Mesendoderm (in vitro differentiated cells): ENCODE measurements around the gene KLHL30.
"Not testable (repeated sequence)": the region's sequence is repeated elsewhere in the genome, so short reads cannot be mapped to it uniquely, and the experiment has no call there.

Experiments used
- DNase-seq: peaks from one replicate; pipeline ENCODE4 v3.0.0; 2013
- H2AK5ac ChIP-seq: 2 replicates; pipeline ENCODE4 v1.6.1; 2013; ENCODE audit warnings: low read length, inconsistent platforms
- H2BK120ac ChIP-seq: 2 replicates; pipeline ENCODE4 v1.6.1; 2013; ENCODE audit warnings: low read depth, mild to moderate bottlenecking, low read length, moderate library complexity, mixed read lengths
- H2BK15ac ChIP-seq: replicated peaks from 2 replicates; pipeline ENCODE4 v1.6.1; 2013; ENCODE audit warnings: low read depth, mild to moderate bottlenecking, moderate library complexity
- H2BK5ac ChIP-seq: 2 replicates; pipeline ENCODE4 v1.6.1; 2013; ENCODE audit warnings: low read length, inconsistent platforms
- H3K18ac ChIP-seq: 2 replicates; pipeline ENCODE4 v1.6.1; 2013; ENCODE audit warnings: mild to moderate bottlenecking, low read length, mixed read lengths
- H3K23ac ChIP-seq: one replicate; pipeline ENCODE4 v1.6.1; 2013; ENCODE audit warnings: low read length
- H3K27ac ChIP-seq: 2 replicates; pipeline ENCODE4 v1.5.1; 2013; ENCODE audit warnings: low read depth, mild to moderate bottlenecking, inconsistent platforms, low read length, moderate library complexity
- H3K27me3 ChIP-seq: 2 replicates; pipeline ENCODE4 v1.6.1; 2013; ENCODE audit warnings: low read length, control low read depth, mild to moderate bottlenecking, inconsistent platforms; ENCODE audit not compliant: insufficient read depth, poor library complexity
- H3K36me3 ChIP-seq: 2 replicates; pipeline ENCODE4 v1.6.1; 2013; ENCODE audit warnings: low read length, inconsistent platforms; ENCODE audit not compliant: control insufficient read depth, insufficient read depth
- H3K4ac ChIP-seq: one replicate; pipeline ENCODE4 v1.6.1; 2013; ENCODE audit warnings: low read depth, mild to moderate bottlenecking, low read length, moderate library complexity
- H3K4me1 ChIP-seq: 2 replicates; pipeline ENCODE4 v1.6.1; 2013; ENCODE audit warnings: low read depth, low read length, inconsistent platforms; ENCODE audit not compliant: control insufficient read depth
- H3K4me2 ChIP-seq: 2 replicates; pipeline ENCODE4 v1.6.1; 2013; ENCODE audit warnings: low read length
- H3K4me3 ChIP-seq: 2 replicates; pipeline ENCODE4 v1.5.1; 2013; ENCODE audit warnings: mild to moderate bottlenecking, low read length
- H3K56ac ChIP-seq: one replicate; pipeline ENCODE4 v1.6.1; 2013; ENCODE audit warnings: low read length
- H3K79me1 ChIP-seq: 2 replicates; pipeline ENCODE4 v1.6.1; 2013; ENCODE audit warnings: low read length, inconsistent platforms
- H3K79me2 ChIP-seq: 2 replicates; pipeline ENCODE4 v1.6.1; 2013; ENCODE audit warnings: mild to moderate bottlenecking, low read length; ENCODE audit not compliant: control insufficient read depth, insufficient read depth
- H3K9ac ChIP-seq: 2 replicates; pipeline ENCODE4 v1.6.1; 2013; ENCODE audit warnings: low read length, inconsistent platforms
- H4K5ac ChIP-seq: one replicate; pipeline ENCODE4 v1.6.1; 2013; ENCODE audit warnings: low read length
- H4K8ac ChIP-seq: one replicate; pipeline ENCODE4 v1.6.1; 2013; ENCODE audit warnings: low read depth, mild to moderate bottlenecking, control low read depth, low read length, moderate library complexity
- WGBS: extraction: QIAGEN DNeasy Blood & Tissue Kit; methylation state at CpG from one replicate; pipeline ENCODE4 v1.1.7; 2013; ENCODE audit warnings: low lambda C conversion rate, missing lambda C conversion rate; ENCODE audit not compliant: insufficient coverage; ENCODE audit errors: extremely low coverage; 5-methylcytosine and 5-hydroxymethylcytosine counted together

The KLHL30 gene

DNA sequence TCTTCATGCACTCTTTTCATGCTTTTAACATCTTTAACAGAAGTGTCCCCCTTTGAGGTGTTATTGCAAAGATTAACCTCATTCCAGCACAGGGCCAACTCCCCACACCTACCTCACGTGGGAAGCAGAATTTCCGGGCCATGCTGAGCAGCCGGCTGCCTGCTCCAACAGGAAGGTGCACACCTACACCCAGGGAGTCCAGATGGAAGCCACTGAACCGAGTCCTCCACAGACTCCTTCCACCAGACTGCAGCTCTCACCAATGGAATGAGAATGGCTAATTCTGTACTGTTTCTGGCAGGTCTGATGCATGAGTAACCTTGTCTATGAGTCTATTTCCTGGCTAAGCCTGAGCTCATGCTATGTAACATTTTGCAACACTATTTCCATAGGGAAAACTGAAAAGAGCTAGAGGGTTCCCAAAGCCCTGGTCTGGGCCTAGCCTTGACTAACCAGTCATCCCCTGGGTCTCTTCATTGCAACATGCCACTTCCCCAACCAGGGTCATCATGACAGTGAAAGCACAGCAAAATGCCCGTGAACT, 31.3 kb downstream of the KLHL30 start:
- Histone ChIP-seq H3K27me3 (no peaks in the 10 kb centered on the region), H3K23ac (no peak overlapping the region), H3K36me3 (peaks cover 8% of the 10 kb centered on the region), H3K4me3 (no peak overlapping the region), H2BK15ac (no peak overlapping the region), H3K79me1 (no peaks in the 10 kb centered on the region), H3K79me2 (no peaks in the 10 kb centered on the region), H2AK5ac (no peak overlapping the region), H3K4me2 (no peak overlapping the region), H2BK120ac (no peak overlapping the region), H3K4ac (no peak overlapping the region), H3K9ac (no peak overlapping the region), H3K27ac (no peak overlapping the region), H3K18ac (no peak overlapping the region), H3K56ac (no peak overlapping the region), H2BK5ac (no peak overlapping the region), H4K5ac (no peak overlapping the region), H4K8ac (no peak overlapping the region), H3K4me1 (no peaks in the 10 kb centered on the region)
- no peak for DNase-seq
- no CpG with 5 or more reads among the region's 5 CpGs for WGBS

DNA sequence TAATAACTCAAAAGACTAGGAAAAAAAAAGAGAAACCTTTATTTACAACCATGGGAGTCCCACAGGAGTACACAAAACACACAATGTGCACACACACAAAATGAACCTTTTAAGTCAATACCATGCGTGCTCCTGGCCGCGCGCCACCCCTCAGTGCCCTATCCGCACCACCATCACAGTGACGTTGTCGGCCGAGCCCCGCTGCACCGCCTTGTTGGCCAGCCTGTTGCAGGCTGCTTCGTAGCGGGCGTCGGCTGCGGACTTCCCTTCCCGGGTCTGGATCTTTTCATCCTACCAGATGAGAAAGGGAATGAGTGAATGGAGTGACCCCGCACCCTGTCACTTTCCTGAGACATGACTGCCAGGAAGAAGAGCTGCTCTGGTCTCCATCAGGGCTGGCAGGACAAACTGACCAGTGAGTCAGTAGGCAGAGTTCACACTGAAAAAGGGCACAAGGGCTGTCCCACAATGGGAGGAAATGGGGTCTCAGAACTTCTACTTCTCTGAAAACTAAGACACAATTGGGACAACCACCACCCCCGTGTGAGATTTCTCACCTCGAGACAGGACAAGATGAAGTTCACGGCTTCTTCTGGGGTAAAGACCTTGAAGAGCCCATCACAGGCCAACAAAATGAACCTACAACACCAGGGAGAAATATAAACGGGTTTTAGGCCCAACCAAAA, 32.1 kb downstream of the KLHL30 start:
- H3K79me2 ChIP-seq = no peaks in the 10 kb centered on the region
- peaks cover 9% of the 10 kb centered on the region for H3K36me3 ChIP-seq
- no peak for DNase-seq
- no peaks in the 10 kb centered on the region for H3K79me1 ChIP-seq
- no peak overlapping the region for H3K9ac ChIP-seq
- H3K4me1 ChIP-seq = no peaks in the 10 kb centered on the region
- no peak overlapping the region for H3K18ac ChIP-seq
- no CpG with 5 or more reads among the region's 21 CpGs for WGBS
- H2BK15ac ChIP-seq = no peak overlapping the region
- H3K4me3 ChIP-seq = no peak overlapping the region
- no peak overlapping the region for H3K23ac ChIP-seq
- H3K27me3 ChIP-seq = no peaks in the 10 kb centered on the region
- H3K4ac ChIP-seq = no peak overlapping the region
- H3K27ac ChIP-seq = no peak overlapping the region
- H2BK120ac ChIP-seq = no peak overlapping the region
- H4K5ac ChIP-seq = no peak overlapping the region
- H2BK5ac ChIP-seq = no peak overlapping the region
- no peak overlapping the region for H4K8ac ChIP-seq
- no peak overlapping the region for H3K56ac ChIP-seq
- H3K4me2 ChIP-seq = no peak overlapping the region
- no peak overlapping the region for H2AK5ac ChIP-seq

DNA sequence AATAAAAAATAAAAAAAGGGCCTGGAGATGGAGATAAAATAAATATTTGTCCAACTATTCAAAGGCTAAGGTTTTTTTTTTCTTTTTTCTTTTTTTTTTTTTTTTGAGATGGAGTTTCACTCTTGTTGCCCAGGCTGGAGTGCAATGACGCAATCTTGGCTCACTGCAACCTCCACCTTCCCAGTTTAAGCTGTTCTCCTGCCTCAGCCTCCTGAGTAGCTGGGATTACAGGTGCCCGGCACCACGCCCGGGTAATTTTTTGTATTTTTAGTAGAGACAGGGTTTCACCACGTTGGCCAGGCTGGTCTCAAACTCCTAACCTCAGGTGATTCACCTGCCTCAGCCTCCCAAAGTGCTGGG, 32.6 kb downstream of the KLHL30 start:
- not testable (repeated sequence) for H2AK5ac ChIP-seq, H3K27ac ChIP-seq
- WGBS = no CpG with 5 or more reads among the region's 5 CpGs

DNA sequence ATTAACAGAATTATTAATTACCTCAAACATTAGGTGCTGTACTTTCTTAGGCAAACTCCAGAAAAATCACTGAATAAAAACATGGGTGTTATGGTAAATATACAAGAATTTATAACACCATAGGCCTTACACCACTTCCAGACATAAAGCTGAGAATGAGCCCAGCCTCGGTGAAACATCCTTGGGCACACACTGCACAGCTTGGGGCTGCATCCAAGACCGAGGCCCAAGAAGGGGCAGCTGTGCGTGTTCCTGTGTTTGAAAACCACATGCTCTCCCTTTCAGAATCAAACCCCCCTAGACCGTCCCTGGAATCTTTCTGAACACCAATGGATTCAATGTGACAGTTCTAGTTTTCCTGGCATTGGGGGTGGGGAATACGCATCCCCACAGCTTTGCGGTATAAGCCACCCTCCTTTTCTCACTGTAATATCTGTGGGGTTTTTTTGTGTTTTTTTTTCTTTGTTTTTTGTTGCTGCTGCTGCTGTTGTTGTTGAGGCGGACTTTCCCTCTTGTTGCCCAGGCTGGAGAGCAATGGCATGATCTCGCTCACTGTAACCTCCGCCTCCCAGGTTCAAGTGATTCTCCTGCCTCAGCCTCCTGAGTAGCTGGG, 33.2 kb downstream of the KLHL30 start:
- H4K8ac ChIP-seq = no peak overlapping the region
- no CpG with 5 or more reads among the region's 9 CpGs for WGBS
- H3K4ac ChIP-seq = no peak overlapping the region
- no peak overlapping the region for H3K9ac ChIP-seq
- H3K4me2 ChIP-seq = no peak overlapping the region
- no peaks in the 10 kb centered on the region for H3K27me3 ChIP-seq
- H2AK5ac ChIP-seq = no peak overlapping the region
- no peak overlapping the region for H3K23ac ChIP-seq
- H3K56ac ChIP-seq = no peak overlapping the region
- no peak overlapping the region for H2BK15ac ChIP-seq
- H3K79me1 ChIP-seq = no peaks in the 10 kb centered on the region
- H2BK5ac ChIP-seq = no peak overlapping the region
- H4K5ac ChIP-seq = no peak overlapping the region
- DNase-seq = no peak
- H3K4me3 ChIP-seq = no peak overlapping the region
- H3K18ac ChIP-seq = no peak overlapping the region
- H3K4me1 ChIP-seq = no peaks in the 10 kb centered on the region
- H3K36me3 ChIP-seq = peaks cover 13% of the 10 kb centered on the region
- no peak overlapping the region for H2BK120ac ChIP-seq
- no peaks in the 10 kb centered on the region for H3K79me2 ChIP-seq
- H3K27ac ChIP-seq = no peak overlapping the region

More for the DNA sequence above, 32.6 kb downstream of the KLHL30 start:
- H2BK5ac ChIP-seq, H4K5ac ChIP-seq, H3K18ac ChIP-seq, DNase-seq, H3K4ac ChIP-seq, H3K79me1 ChIP-seq, H3K4me3 ChIP-seq, H3K36me3 ChIP-seq, H3K23ac ChIP-seq, H3K9ac ChIP-seq, H4K8ac ChIP-seq, H2BK15ac ChIP-seq, H3K79me2 ChIP-seq, H3K56ac ChIP-seq, H3K4me2 ChIP-seq, H2BK120ac ChIP-seq, H3K27me3 ChIP-seq, H3K4me1 ChIP-seq: not testable (repeated sequence)

DNA sequence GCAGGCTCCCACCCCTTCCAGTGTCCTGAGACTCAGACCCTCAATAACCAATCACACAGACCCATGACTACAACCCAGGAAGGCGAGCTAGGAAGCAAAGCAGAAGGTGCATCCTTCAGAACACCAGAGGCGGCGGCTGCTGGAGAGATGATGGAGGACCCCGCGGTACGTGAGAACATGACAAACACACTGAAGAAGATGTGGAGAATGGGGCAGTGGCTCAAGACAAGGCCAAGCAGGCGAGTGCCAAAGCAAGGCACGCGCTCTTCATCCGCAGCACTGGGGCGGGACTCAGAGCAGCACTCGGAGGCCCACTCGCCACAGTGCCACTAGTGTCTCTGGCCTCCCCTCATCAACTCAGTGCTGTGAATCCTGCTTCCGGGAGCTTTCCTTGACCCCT, 34.0 kb downstream of the KLHL30 start:
- no peak overlapping the region for H3K18ac ChIP-seq

More for the DNA sequence above, 34.0 kb downstream of the KLHL30 start:
- no peak overlapping the region for H3K4me3 ChIP-seq
- H3K9ac ChIP-seq = no peak overlapping the region
- H3K79me2 ChIP-seq = no peaks in the 10 kb centered on the region
- H3K4me2 ChIP-seq = no peak overlapping the region
- H4K5ac ChIP-seq = no peak overlapping the region
- no peak for DNase-seq
- H2BK120ac ChIP-seq = no peak overlapping the region
- H3K23ac ChIP-seq = no peak overlapping the region
- H2BK5ac ChIP-seq = no peak overlapping the region
- no peak overlapping the region for H3K27ac ChIP-seq
- no peak overlapping the region for H2AK5ac ChIP-seq
- peaks cover 13% of the 10 kb centered on the region for H3K36me3 ChIP-seq
- no peaks in the 10 kb centered on the region for H3K4me1 ChIP-seq
- no CpG with 5 or more reads among the region's 14 CpGs for WGBS
- no peak overlapping the region for H2BK15ac ChIP-seq
- H3K56ac ChIP-seq = no peak overlapping the region
- no peaks in the 10 kb centered on the region for H3K27me3 ChIP-seq
- H4K8ac ChIP-seq = no peak overlapping the region
- H3K4ac ChIP-seq = no peak overlapping the region
- no peaks in the 10 kb centered on the region for H3K79me1 ChIP-seq
